Measurements from ENCODE around the gene NT5C. TPM values are rescaled to one million over a fixed set of nuclear protein-coding genes. Genes with fewer than 3 reads are reported as not detected.
A peak's percentile ranks its signal among the peaks of the same experiment; 100 is the strongest.
"Not testable (repeated sequence)": the region's sequence is repeated elsewhere in the genome, so short reads cannot be mapped to it uniquely, and the experiment has no call there.

The NT5C gene
- total and polyA plus RNA-seq, 12 donors = 17.1 to 71.7 (median 23.6) TPM

DNA sequence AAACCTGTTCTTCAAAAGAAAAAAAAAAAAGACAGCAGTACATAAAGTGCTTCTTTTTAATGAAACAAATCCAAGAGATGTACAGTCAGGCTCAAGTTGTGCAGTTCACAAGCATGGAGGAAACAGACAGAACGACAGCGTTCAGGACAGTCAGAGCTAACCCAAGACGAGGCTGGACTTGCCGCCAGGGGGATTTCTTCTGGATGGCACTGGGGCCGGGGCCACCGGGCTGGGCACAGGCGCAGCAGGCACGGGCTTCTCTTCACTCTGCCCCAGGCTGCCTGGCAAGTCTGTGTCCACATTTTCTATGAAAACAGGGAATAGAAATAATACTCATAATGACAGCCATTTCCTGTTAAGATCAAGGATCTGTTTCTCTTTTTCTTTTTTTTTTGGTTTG is 4.4 kb upstream of the NT5C start:
- Histone ChIP-seq H3K36me3 (peaks cover 0 to 49% (median 0%) of the 10 kb centered on the region in 9 donors), H3K9me3 (no peaks in the 10 kb centered on the region), H3K4me1 (peaks cover 0 to 14% (median 11%) of the 10 kb centered on the region in 9 donors), H3K4me3 (no peak overlapping the region), H3K27me3 (no peaks in the 10 kb centered on the region), H3K27ac (no peak overlapping the region)
- TF ChIP-seq, protein P1, sequence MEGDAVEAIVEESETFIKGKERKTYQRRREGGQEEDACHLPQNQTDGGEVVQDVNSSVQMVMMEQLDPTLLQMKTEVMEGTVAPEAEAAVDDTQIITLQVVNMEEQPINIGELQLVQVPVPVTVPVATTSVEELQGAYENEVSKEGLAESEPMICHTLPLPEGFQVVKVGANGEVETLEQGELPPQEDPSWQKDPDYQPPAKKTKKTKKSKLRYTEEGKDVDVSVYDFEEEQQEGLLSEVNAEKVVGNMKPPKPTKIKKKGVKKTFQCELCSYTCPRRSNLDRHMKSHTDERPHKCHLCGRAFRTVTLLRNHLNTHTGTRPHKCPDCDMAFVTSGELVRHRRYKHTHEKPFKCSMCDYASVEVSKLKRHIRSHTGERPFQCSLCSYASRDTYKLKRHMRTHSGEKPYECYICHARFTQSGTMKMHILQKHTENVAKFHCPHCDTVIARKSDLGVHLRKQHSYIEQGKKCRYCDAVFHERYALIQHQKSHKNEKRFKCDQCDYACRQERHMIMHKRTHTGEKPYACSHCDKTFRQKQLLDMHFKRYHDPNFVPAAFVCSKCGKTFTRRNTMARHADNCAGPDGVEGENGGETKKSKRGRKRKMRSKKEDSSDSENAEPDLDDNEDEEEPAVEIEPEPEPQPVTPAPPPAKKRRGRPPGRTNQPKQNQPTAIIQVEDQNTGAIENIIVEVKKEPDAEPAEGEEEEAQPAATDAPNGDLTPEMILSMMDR (IDR thresholded peaks at IDR 0.05) = no peak
- DNase-seq (no peak), ATAC-seq (no peak)
- intact Hi-C loops (cut with DNase I) = no loop called here
- 93 to 95% methylated on average over 8 of the region's 8 CpGs for whole genome bisulfite sequencing, 2 donors

DNA sequence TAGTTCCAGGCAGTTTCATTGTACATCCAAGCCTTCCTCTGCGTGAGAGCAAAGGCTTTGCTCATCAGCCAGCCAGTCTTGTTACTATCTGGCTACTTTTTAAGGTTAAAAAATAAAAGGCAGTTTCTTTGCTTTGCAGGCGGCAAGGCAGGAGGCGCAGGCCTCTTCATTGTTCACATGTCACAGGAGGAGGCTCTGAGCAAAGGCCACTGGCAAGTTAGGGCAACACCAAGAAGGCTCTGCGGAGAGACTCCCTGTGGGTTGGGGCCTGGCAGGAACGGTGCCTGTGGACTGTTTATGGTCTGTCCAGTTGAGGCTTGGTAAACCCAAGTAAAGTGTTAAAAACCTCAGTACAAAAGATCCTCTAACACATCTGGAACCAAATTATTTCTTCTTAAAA is 3.9 kb upstream of the NT5C start:
- TF ChIP-seq, protein P1 (IDR thresholded peaks at IDR 0.05) = no peak
- no peak overlapping the region for H3K27ac ChIP-seq
- H3K9me3 ChIP-seq = no peaks in the 10 kb centered on the region
- no peaks in the 10 kb centered on the region for H3K27me3 ChIP-seq
- 90 to 93% methylated on average over 5 of the region's 5 CpGs for WGBS, 2 donors
- peaks cover 0 to 18% (median 12%) of the 10 kb centered on the region in 9 donors for H3K4me1 ChIP-seq
- ATAC-seq (no peak), DNase-seq (no peak)
- H3K4me3 ChIP-seq = no peak overlapping the region
- intact Hi-C loops (cut with DNase I) = no loop called here
- H3K36me3 ChIP-seq = peaks cover 0 to 46% (median 0%) of the 10 kb centered on the region in 9 donors

DNA sequence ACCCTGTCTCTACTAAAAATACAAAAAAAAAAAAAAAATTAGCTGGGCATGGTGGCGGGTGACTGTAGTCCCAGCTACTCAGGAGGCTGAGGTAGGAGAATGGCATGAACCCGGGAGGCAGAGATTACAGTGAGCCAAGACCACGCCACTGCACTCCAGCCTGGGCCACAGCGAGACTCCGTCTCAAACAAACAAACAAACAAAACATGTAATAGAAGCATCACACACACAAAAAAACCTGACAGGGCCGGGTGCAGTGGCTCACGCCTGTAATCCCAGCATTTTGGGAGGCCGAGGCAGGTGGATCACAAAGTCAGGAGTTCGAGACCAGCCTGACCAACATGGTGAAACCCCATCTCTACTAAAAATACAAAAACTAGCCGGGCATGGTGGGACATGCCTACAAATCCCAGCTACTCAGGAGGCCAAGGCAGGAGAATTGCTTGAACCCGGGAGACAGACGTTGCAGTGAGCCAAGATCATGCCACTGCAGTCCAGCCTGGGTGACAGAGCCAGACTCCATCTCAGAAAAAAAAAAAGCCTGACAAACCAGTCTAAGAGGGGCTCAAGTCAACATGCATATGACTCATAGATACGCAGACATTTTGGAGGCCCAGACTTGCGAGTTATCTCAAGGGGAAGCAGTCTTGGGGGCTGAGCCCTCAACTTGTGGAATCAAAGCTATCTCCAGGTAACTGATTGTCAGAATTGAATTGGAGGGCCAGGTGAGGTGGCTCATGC is 2.2 kb upstream of the NT5C start:
- H3K27ac ChIP-seq; ATAC-seq; DNase-seq; intact Hi-C loops (cut with DNase I); H3K27me3 ChIP-seq; H3K9me3 ChIP-seq; H3K4me3 ChIP-seq: not testable (repeated sequence)
- H3K4me1 ChIP-seq = peaks cover 0 to 21% (median 15%) of the 10 kb centered on the region in 9 donors
- WGBS, 2 donors = 91 to 92% methylated on average over 14 of the region's 14 CpGs
- H3K36me3 ChIP-seq = peaks cover 0 to 48% (median 0%) of the 10 kb centered on the region in 9 donors

DNA sequence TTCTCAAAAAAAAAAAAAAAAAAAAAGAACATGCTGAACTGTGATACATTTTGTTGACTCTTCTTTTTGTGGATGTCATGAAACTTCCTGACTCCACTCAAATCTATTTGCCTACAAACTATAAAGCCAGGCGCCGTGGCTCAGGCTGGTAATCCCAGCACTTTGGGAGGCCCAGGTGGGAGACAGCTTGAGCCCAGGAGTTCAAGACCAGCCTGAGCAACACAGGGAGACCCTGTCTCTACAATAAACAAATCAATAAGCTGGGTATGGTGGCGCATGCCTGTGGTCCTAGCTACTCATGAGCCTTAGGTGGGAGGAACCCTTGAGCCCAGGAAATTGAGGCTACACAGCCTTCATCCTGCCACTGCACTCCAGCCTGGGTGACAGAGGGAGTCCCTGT is 1.5 kb upstream of the NT5C start:
- Histone ChIP-seq H3K27ac (no peak overlapping the region), H3K9me3 (no peaks in the 10 kb centered on the region), H3K4me1 (peaks cover 0 to 21% (median 15%) of the 10 kb centered on the region in 9 donors), H3K36me3 (peaks cover 0 to 43% (median 0%) of the 10 kb centered on the region in 9 donors), H3K27me3 (no peaks in the 10 kb centered on the region), H3K4me3 (no peak overlapping the region)
- 97 to 98% methylated on average over 3 of the region's 3 CpGs for WGBS, 2 donors
- TF ChIP-seq, protein P1 (IDR thresholded peaks at IDR 0.05) = no peak
- ATAC-seq (no peak), DNase-seq (no peak)
- intact Hi-C loops (cut with DNase I) = no loop called here

DNA sequence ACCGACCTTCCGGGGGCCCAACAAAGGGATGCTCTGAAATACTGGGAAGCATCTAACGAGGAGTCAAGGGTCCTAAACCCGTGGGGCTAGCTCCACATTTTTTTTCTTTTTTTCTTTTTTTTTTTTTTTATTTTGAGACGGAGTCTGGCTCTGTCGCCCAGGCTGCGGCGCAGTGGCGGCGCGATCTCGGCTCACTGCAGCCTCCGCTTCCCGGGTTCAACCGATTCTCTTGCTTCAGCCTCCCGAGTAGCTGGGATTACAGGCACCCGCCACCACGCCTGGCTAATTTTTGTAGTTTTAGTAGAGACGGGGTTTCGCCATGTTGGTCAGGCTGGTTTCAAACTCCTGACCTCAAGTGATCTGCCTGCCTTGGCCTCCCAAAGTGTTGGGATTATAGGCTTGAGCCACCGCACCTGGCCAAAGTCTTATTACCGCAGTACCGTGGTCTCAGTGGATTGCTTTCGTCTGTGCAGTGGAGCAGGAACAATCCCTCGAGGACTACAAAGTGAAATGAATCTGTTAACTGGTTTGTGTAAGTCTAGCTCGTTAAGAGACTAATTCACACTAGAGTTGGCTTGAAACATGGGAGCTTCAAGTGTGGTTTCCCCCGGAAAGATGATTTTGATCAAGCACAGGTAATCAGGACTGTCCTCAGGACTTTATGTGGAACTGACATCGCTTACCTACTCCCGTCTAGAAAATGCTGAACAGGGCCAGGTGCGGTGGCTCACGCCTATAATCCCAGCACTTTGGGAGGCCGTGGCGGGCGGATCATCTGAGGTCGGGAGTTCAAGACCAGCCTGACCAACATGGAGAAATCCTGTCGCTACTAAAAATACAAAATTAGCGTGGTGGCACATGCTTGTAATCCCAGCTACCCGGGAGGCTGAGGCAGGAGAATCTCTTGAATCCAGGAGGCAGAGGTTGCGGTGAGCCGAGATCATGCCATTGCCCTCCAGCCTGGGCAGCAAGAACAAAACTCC is 767 bp upstream of the NT5C start:
- not testable (repeated sequence) for DNase-seq

More for the DNA sequence above, 767 bp upstream of the NT5C start:
- H3K4me1 ChIP-seq = peaks cover 0 to 21% (median 15%) of the 10 kb centered on the region in 9 donors
- peak overlapping the region; percentile 69 to 95 (median 87) for H3K27ac ChIP-seq
- H3K27me3 ChIP-seq; H3K9me3 ChIP-seq; intact Hi-C loops (cut with DNase I): not testable (repeated sequence)
- peak overlapping the region; percentile 42 to 92 (median 72) for H3K4me3 ChIP-seq
- H3K36me3 ChIP-seq = peaks cover 0 to 39% (median 0%) of the 10 kb centered on the region in 9 donors
- ATAC-seq = peak in 1 of 8 donors; percentile 2
- WGBS, 2 donors = 83 to 85% methylated on average over 40 of the region's 40 CpGs
